ENCODE results near the gene TWNK.

DNA sequence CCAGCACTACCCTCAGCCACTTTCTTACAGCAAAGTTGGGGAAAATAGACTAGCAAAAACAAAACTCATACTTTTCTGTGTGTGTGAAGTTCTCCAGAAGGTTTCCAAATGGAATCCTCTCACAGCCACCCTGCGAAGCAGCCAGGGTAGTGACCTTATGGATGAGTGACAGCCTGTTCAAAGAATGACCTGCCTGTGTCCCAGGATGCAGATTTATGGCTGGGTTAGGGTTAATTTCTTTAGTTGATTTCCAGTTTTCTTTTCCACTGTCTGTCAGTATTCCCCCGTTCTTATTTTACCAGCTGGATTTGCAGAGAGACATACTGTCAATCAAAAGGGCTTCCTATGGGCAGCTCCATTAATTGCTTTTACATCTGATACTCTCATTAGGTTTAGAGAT, 20.5 kb upstream of the TWNK start:
- TF ChIP-seq, protein P1, sequence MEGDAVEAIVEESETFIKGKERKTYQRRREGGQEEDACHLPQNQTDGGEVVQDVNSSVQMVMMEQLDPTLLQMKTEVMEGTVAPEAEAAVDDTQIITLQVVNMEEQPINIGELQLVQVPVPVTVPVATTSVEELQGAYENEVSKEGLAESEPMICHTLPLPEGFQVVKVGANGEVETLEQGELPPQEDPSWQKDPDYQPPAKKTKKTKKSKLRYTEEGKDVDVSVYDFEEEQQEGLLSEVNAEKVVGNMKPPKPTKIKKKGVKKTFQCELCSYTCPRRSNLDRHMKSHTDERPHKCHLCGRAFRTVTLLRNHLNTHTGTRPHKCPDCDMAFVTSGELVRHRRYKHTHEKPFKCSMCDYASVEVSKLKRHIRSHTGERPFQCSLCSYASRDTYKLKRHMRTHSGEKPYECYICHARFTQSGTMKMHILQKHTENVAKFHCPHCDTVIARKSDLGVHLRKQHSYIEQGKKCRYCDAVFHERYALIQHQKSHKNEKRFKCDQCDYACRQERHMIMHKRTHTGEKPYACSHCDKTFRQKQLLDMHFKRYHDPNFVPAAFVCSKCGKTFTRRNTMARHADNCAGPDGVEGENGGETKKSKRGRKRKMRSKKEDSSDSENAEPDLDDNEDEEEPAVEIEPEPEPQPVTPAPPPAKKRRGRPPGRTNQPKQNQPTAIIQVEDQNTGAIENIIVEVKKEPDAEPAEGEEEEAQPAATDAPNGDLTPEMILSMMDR (IDR thresholded peaks at IDR 0.05) = no peak
- no peak for TF ChIP-seq POLR2A (IDR thresholded peaks at IDR 0.05)
